Renal pelvis (tissue), 4 donors: ENCODE results near the gene ISL2. TPM values are rescaled to one million over a fixed set of nuclear protein-coding genes. Genes with fewer than 3 reads are reported as not detected.

ENCODE experiments used
- DNase-seq: peaks from one replicate; pipeline ENCODE4 v3.0.0-alpha.2; 2013
- polyA plus RNA-seq, 3 donors: library from polyadenylated mRNA; unstranded; fragments of 120-200 nt; gene quantifications; one replicate each; pipeline ENCODE4 v1.2.1, GENCODE V29; 2013; ENCODE audit not compliant: insufficient read length in 3 of 3

ISL2 gene
- polyA plus RNA-seq, 3 donors = 0.14 TPM; not detected in 2

DNA sequence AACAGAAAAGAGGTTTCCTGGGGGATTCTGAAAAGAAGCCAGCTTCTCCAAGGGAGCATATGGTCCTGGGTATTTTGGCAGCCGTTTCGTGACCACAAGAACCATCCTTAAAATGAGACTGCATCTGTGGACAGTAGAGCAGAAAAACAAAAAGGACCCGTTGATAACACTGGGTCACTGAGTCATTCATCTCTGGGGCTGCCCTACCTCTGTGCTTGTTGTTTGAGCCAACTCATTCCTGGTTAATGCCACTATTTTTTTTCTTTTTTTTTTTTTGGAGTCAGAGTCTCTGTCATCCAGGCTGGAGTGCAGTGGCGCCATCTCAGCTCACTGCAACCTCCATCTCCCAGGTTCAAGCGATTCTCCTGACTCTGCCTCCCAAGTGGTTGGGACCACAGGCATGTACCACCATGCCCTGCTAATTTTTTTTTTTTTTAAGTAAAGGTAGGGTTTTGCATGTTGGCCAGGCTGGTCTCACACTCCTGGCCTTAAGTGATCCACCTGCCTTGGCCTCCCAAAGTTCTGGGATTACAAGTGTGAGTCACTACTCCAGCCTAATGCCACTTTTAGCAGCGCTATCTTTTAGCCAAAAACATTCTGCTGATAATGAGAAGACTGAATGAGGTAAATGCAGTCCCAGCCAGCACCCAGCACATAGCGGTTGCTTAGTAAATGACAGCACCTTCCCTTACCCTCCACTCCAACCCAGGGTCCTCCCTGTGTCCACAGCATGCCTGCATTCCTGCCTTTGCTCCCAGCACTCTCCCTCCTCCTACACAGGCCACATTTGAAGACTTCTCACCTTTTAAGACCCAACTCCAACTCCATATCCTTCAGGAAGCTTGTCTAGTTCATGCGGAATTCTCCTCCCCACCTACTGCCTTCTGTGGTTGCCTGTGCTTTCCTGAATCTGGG, 9.1 kb upstream of the ISL2 start:
- DNase-seq = no peak

DNA sequence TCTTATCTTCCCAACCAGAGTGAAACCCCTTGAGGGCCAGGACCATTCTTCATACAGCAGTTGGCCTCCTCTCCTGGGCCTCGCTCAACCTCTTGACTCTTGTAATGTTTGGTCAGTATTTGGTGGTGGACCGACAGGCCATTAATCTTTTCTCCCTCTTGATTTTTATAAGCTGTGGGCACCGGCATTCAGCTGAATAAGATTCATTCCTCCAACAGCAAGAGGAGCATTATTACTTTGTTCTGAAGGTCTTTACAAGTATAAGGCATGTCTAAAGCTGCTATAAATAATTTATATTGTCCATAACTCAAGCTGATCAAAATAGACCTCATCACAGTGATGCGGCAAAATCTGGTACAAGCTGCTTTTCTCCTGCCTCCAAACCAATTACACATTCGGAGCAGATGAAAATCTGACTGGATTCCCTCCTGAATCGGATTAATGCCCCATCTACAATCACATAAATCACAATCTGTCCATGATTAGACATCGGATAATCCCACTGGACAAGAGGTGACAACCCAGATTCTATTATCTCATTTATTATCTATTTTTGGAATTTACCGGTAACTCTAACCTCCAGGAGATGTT, 8.4 kb upstream of the ISL2 start:
- DNase-seq = no peak

DNA sequence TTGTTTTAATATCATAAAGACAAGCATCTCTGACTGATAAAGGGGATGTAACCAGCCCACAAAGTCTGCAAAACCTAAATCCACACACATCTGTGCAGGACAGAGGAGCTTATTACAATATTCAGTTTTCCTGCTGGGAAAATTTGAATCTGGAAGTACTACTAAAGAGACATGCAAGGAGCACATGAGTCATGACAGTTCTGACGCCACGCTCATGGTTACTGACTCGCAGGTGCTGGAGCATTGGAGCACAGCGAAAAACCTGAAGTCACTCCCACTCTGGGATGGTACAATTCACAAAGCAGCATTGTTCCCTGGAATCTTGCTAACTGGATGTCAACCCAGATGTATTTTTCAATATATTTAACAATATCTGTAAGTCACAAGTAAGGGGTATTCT, 7.6 kb upstream of the ISL2 start:
- DNase-seq = no peak

DNA sequence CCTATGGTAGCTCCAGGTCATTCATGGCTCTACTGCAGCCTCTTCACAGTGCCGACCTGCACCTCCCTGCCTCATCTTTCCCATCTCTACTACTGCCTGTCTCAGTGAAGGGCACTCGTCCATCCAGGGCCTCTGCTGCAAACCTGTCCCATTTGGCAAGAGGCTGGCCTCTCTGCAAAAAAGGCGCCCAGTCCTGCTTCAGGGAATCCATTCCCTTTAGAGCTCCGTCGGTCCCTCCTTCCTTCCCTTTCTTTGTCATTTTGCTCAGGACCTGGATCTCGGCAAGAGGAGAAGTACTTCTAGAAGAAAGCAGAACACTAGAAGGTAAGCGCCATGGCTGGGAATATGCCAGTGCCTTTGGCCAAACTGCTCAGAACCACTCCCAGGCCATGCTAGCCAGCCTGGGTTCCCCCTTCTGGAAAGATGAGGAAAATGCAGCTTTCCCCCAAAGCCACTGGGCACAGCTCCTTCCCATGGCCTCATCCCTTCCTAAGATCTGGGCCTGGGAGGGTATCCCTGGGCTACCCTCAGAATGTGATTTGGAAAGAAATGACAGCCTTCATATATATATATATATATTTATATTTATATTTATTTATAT, 6.4 kb upstream of the ISL2 start:
- no peak for DNase-seq

DNA sequence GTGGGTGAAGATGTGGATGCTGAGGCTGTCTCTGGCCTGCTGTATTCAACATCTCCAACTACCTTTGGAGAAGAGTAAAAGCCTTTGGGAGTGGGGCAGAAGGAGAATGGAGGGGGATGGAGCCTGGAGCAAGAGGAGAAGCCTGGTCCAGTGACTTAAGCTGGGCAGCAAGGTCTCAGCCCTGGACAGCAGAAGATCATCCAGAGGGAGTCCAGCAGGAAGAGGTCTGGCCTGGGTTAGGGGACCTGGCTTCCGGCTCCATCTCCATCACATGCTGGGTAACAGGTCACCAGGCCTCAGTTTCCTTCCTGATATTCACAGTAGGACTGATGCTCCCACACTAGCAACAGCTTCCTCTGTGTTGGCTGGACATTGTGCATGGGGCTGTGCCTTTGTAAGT, 3.8 kb upstream of the ISL2 start:
- DNase-seq = no peak

DNA sequence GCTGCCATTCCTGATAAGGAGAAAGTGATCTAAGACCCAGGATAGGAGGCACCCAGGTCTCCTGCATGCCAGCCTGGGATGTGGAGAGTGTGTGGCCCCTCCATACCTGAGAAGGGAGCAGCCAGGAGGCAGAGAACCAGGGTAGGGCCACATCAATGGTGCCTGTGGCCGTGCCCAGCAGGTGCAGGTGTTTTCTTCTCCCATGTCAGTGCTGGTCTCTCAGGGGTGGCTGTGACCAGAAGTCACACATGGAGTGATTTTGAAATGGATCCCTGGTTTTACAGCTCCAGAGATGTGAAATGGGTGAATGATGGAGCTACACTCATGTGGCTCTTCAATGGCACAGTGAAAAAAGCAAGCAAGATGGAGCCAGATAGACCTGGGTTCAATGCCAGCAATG, 3.3 kb upstream of the ISL2 start:
- DNase-seq = no peak

DNA sequence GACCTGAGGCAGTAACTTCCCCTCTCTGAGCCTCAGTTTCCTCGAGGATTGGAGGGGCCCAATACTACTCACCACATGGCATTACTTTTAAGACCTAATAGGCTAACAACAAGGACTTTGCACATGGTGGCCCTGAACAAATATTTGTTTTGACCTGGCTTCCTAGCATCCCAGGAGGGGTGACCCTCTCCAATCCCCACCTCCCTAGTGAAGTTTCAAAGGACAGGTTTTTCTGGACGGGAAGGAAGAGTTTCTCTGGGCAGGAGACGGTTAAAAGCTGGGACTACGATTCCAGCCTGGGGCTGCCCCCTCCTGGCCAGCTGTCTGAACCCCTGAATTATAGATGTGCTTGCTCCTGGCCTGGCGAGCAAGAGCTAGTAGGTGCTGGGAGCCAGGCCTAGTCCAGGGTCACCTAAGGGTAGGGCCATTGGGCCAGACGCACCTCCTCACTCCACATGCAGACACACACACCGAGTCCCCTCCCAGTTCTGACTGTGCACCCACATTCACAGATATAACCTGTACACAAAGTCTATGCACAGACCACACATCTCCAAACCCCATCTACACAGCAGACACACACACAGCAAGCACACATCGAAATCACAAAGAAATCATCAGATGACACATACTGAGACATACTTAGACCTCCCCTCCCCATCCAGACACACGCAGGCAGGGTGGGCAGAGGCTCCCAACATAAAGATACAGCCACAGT, 2.7 kb upstream of the ISL2 start:
- no peak for DNase-seq

DNA sequence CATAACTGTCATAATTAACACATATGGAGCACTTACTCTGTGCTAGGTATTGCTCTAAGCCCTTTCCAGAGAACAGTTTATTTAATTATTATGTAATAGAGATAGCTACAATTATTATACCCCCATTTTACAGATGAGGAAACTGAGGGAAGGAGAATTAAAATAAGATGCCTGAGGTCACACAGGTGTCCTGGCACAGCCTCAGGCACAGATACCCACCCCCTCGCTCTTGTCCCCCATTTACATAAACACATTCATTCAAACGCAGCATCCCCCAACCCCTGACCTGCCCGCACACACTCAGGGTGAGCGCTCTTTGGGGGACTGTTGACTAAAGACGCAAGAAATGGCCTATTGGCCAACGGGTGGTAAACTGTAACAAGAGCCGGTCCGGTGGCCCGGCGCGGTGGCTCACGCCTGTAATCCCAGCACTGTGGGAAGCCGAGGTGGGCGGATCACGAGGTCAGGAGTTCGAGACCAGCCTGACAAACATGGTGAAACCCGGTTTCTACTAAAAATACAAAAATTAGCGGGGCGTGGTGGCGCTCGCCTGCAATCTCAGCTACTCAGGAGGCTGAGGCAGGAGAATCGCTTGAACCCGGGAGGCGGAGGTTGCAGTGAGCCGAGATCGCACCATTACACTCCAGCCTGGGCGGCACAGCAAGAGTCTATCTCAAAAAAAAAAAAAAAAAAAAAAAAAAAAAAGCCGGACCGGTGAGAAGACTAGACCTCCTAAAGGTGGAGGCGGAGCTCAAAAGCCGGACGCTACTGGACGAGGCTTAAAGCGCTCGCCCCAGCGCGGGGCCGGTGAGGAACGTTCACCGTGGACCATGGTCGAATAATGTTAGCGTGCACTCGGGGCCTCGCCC, 1.9 kb upstream of the ISL2 start:
- DNase-seq = no peak

DNA sequence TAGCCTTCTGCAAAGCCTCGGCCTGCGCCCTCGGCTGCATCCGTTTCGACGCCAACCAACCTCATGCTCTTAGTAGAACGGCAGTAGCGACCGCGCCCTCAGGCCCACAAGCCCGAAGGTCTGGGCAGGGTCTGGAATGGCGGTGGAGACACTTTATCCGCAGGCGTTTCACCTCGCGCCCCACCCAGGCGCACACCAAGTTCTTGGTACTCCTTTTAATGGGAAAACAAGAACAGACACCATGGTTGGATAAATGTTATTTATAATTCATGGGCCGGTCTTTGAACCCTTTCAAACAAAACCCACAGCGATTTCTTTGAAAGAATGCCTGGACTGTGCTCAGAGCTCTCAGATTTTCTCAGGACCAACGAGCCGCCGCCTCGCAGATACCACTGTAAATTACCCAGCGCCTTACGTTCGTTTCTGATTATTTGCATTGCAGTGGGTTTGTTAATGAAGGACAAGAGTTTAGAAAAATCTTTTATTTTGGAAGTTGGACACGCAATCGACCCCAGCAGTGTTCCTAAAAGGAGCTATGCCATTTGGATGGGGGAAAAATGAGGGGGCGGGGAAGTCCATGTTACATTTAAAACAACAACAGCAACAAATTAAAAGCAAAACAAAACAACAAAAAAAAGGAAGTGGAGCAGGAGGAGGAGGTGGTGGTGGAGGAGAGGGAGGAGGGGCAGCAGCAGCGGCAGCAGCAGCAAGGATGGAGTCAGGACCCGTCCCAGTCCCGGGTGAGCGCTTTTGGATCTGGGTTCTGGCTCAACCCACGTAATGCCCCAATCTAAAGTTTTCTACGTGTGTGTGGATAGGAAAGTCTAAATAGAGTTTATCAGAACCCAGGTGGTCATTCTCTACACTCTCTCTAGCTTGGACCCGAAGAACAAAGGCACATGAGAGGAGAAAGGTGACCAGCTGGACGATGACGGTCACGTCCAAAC, 993 bp upstream of the ISL2 start:
- no peak for DNase-seq

DNA sequence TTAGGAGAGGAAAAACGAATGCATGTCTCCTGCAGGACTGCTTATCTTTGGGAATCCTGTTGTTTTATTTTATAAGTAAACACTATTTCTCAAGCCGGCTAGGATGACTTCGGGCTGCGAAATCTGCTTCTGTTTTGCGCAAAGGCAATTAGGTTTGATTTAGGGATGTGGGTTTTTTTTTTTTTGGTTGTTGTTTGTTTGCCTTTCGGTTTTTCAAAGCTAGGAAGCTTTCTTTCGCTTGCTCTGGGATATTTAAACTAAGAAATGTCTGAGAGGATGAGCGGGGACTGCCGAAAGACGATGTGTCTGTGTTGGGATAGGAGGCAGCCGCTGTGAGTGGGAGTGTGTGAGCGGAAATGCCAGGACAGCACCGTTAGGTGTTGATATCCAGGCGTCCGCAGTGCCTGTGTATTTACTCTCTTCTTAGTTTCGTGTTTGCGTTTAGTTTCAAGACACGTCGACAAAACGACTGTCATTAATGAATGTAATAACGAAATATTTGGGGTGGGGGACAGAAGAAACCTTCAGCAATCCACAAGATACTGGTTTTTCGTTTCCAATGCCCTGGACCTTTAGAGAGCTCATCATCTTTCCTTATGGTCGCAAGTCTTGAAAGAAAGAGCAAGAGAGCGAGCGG, 604 bp downstream of the ISL2 start:
- DNase-seq = no peak

DNA sequence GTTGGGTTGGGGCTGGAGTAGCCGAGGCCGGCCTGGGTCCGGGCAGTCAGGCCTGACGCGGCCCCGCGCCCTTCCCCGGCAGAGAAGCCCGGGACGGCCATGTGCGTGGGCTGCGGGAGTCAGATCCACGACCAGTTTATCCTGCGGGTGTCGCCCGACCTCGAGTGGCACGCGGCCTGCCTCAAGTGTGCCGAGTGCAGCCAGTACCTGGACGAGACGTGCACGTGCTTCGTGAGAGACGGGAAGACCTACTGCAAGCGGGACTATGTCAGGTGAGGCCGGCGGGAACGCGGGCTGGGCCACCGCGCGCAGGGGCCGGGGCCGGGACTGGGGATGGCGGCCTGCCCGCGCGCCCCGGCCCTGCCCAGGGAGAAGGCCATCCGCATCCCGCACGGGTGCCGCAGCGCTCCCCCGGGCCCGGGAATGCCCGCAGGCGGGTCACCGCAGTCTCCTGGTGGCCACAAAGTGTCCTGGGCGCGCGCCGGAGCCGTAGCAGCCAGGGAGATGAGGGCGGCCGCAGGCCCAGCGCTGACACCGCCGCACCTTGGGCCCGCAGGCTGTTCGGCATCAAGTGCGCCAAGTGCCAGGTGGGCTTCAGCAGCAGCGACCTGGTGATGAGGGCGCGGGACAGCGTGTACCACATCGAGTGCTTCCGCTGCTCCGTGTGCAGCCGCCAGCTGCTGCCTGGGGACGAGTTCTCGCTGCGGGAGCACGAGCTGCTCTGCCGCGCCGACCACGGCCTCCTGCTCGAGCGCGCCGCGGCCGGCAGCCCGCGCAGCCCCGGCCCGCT, 1.3 kb downstream of the ISL2 start:
- no peak for DNase-seq

DNA sequence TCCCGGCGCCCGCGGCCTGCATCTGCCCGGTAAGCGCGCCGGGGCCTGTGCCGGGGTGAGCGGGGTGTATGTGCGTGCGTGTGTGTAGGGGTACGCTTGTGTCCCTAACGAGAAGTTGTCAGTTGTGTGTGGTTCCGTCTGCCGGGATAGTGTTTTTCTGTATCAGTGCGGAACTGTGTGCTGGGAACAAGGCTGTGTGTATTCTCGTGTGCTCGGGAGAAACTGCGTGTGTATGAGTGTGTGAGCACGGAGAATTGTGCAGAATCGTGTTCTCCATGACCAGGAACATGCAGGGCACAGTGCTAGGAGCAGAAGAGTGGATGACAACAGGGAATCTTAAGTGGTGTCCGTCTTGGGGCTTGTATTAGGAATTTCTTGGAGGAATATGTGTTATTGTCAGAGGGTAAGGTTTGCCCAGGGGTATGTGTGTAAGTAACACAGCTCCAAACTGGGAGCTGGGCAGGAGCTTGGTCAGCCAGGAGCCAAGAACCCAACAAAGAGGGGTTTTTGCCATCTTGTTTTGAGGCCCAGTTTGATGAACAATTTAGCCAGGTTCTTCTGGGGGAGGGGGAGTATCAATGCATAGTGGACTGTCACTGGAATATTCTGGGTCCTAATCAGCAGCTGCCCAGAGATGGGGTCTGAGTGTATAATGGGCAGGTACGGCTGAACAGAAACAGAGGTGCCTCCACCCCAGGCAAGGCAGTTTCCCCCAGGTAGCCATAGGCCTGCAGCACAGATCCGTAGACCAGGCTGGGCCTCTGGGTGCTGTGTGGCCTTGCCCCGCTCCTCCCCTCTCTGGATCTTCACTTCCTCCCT, 2.1 kb downstream of the ISL2 start:
- DNase-seq = no peak

DNA sequence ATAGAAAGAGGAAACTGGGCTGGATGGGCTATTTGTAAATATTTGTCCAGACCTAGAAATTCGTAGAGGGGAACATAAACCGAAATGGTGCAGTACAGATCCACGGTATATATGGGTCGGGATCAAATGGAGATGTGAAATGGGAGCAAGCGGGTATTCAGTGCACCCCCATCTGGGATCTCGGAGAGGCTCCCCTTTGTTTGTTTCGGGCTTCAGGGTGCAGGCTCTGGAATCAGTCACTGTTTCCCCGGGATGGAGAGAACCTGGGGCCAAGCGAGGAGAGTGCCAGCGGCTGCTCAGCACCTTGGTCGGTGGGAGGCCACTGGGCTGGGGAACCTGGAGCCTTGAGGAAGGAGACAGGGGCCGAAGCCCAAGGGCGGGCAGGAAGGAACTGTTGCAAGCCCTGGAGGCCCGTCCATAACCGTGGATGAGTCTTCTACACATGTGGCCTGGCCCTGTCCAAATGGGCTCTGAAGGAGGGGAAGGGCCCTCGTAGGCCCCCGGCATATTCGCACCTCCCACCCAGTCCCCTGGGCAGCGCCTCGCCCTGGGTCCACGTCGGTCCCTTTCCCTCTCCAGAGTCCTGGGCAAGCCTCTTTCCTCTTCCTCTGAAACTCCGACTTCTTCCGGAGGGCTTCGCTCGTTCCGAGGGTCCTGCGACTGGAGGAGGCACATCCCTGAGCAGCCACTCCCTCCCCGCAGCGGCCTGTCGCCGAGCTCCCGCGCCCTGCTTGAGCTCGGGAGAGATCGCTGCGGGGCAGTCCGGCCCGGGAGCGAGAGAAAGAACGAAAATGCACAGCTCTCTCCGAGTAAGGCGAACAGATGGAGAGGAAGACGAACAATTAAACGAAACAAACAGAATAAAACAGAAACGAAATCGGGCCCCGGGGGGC, 3.0 kb downstream of the ISL2 start:
- no peak for DNase-seq

DNA sequence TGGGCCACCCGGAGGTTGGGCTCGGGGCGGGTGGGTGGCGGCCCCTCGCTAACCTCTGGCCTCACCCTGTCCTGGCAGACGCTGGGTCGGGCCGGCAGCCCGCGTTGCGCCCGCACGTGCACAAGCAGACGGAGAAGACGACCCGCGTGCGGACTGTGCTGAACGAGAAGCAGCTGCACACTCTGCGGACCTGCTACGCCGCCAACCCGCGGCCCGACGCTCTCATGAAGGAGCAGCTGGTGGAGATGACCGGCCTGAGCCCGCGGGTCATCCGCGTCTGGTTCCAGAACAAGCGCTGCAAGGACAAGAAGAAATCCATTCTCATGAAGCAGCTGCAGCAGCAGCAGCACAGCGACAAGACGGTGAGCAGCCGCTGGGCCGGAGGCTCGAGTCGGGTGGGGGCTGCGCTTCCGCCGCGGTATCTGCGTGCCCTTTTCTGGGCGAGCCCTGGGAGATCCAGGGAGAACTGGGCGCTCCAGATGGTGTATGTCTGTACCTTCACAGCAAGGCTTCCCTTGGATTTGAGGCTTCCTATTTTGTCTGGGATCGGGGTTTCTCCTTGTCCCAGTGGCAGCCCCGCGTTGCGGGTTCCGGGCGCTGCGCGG, 3.7 kb downstream of the ISL2 start:
- no peak for DNase-seq

DNA sequence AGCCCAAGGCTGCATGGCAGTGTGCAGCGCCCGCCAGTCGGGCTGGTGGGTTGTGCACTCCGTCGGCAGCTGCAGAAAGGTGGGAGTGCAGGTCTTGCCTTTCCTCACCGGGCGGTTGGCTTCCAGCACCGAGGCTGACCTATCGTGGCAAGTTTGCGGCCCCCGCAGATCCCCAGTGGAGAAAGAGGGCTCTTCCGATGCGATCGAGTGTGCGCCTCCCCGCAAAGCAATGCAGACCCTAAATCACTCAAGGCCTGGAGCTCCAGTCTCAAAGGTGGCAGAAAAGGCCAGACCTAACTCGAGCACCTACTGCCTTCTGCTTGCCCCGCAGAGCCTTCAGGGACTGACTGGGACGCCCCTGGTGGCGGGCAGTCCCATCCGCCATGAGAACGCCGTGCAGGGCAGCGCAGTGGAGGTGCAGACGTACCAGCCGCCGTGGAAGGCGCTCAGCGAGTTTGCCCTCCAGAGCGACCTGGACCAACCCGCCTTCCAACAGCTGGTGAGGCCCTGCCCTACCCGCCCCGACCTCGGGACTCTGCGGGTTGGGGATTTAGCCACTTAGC, 4.3 kb downstream of the ISL2 start:
- DNase-seq = no peak

DNA sequence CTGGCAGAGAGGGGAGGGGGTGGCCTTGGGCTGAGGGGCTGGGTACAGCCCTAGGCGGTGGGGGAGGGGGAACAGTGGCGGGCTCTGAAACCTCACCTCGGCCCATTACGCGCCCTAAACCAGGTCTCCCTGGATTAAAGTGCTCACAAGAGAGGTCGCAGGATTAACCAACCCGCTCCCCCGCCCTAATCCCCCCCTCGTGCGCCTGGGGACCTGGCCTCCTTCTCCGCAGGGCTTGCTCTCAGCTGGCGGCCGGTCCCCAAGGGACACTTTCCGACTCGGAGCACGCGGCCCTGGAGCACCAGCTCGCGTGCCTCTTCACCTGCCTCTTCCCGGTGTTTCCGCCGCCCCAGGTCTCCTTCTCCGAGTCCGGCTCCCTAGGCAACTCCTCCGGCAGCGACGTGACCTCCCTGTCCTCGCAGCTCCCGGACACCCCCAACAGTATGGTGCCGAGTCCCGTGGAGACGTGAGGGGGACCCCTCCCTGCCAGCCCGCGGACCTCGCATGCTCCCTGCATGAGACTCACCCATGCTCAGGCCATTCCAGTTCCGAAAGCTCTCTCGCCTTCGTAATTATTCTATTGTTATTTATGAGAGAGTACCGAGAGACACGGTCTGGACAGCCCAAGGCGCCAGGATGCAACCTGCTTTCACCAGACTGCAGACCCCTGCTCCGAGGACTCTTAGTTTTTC, 4.9 kb downstream of the ISL2 start:
- no peak for DNase-seq
